ENCODE measurements around the gene MVB12B. TPM values are rescaled to one million over a fixed set of nuclear protein-coding genes. Genes with fewer than 3 reads are reported as not detected.

Gene MVB12B
- total and polyA plus RNA-seq, 2 donors from 2014 or later = 4.5 to 12.3 TPM

- Histone ChIP-seq H3K27me3 (ENCODE audit: control insufficient read depth, insufficient read depth, low read length) (no peaks in the 10 kb centered on the region), H3K36me3 (ENCODE audit: control insufficient read depth in 2 of 3, insufficient read depth in 3 of 3, low read length in 3 of 3) (no peaks in the 10 kb centered on the region), H3K9ac (ENCODE audit: low read length in 3 of 3) (no peak overlapping the region), H3K9me3 (ENCODE audit: control insufficient read depth in 2 of 3, insufficient read depth in 1 of 3, low read length in 3 of 3) (no peaks in the 10 kb centered on the region), H3K4me3 (ENCODE audit: low read length in 3 of 3) (no peak overlapping the region), H3K4me1 (ENCODE audit: control insufficient read depth in 2 of 3, insufficient read depth in 2 of 3, low read depth in 1 of 3, low read length in 3 of 3) (peaks cover 0 to 2% (median 0%) of the 10 kb centered on the region in 3 donors), H3K27ac (ENCODE audit: low read depth in 2 of 2, low read length in 2 of 2) (peak overlapping the region in 1 of 2 donors; percentile 48)
- DNase-seq (peak in 2 of 5 donors; percentile 27 to 80), FAIRE-seq (no peak)
- TF ChIP-seq CTCF (IDR thresholded peaks at IDR 0.05; ENCODE audit: borderline replicate concordance, extremely low read depth, insufficient read depth) = no peak
- intact Hi-C loops (cut with DNase I) = no loop called here
Measured at GRCh38 chr9:126471084-126471624, 144.5 kb downstream of the MVB12B start.

- Histone ChIP-seq H3K27me3 (ENCODE audit: control insufficient read depth, insufficient read depth, low read length) (no peaks in the 10 kb centered on the region), H3K9me3 (ENCODE audit: control insufficient read depth in 2 of 3, insufficient read depth in 1 of 3, low read length in 3 of 3) (no peaks in the 10 kb centered on the region), H3K4me1 (ENCODE audit: control insufficient read depth in 2 of 3, insufficient read depth in 2 of 3, low read depth in 1 of 3, low read length in 3 of 3) (peaks cover 0 to 2% (median 0%) of the 10 kb centered on the region in 3 donors), H3K4me3 (ENCODE audit: low read length in 3 of 3) (no peak overlapping the region), H3K27ac (ENCODE audit: low read depth in 2 of 2, low read length in 2 of 2) (no peak overlapping the region), H3K36me3 (ENCODE audit: control insufficient read depth in 2 of 3, insufficient read depth in 3 of 3, low read length in 3 of 3) (no peaks in the 10 kb centered on the region), H3K9ac (ENCODE audit: low read length in 3 of 3) (no peak overlapping the region)
- FAIRE-seq (no peak), DNase-seq (no peak)
- TF ChIP-seq CTCF (IDR thresholded peaks at IDR 0.05; ENCODE audit: borderline replicate concordance, extremely low read depth, insufficient read depth) = no peak
- intact Hi-C loops (cut with DNase I) = no loop called here
Measured at GRCh38 chr9:126472198-126472947, 145.7 kb downstream of the MVB12B start.

- H3K9me3 ChIP-seq (ENCODE audit: control insufficient read depth in 2 of 3, insufficient read depth in 1 of 3, low read length in 3 of 3) = no peaks in the 10 kb centered on the region
- no peaks in the 10 kb centered on the region for H3K27me3 ChIP-seq (ENCODE audit: control insufficient read depth, insufficient read depth, low read length)
- DNase-seq (peak in 1 of 5 donors; percentile 7), FAIRE-seq (no peak)
- no peak overlapping the region for H3K27ac ChIP-seq (ENCODE audit: low read depth in 2 of 2, low read length in 2 of 2)
- no peak overlapping the region for H3K4me3 ChIP-seq (ENCODE audit: low read length in 3 of 3)
- intact Hi-C loops (cut with DNase I) = no loop called here
- H3K4me1 ChIP-seq (ENCODE audit: control insufficient read depth in 2 of 3, insufficient read depth in 2 of 3, low read depth in 1 of 3, low read length in 3 of 3) = peaks cover 0 to 2% (median 0%) of the 10 kb centered on the region in 3 donors
- TF ChIP-seq CTCF (IDR thresholded peaks at IDR 0.05; ENCODE audit: borderline replicate concordance, extremely low read depth, insufficient read depth) = no peak
- H3K9ac ChIP-seq (ENCODE audit: low read length in 3 of 3) = no peak overlapping the region
- no peaks in the 10 kb centered on the region for H3K36me3 ChIP-seq (ENCODE audit: control insufficient read depth in 2 of 3, insufficient read depth in 3 of 3, low read length in 3 of 3)
Measured at GRCh38 chr9:126472948-126473298, 146.3 kb downstream of the MVB12B start.

Data from kidney (tissue), 14 donors.